ENCODE results near the gene LRRC17. TPM values are rescaled to one million over a fixed set of nuclear protein-coding genes. Genes with fewer than 3 reads are reported as not detected.

The LRRC17 gene
- total and polyA plus RNA-seq, 2 experiments from 2014 or later = 0.18 to 1.5 TPM

GRCh38 chr7:102994567-102994966 lies 81.8 kb downstream of the LRRC17 start:
- Histone ChIP-seq H3K4me2 (ENCODE audit: unreplicated experiment) (no peak overlapping the region), H3K27me3 (replicated peaks; ENCODE audit: insufficient read depth) (no peaks in the 10 kb centered on the region), H3K9ac (no peak overlapping the region), H3F3A (ENCODE audit: insufficient read depth) (peaks cover 32% of the 10 kb centered on the region), H3K9me2 (ENCODE audit: insufficient read depth) (no peaks in the 10 kb centered on the region), H3K27ac (no peak overlapping the region), H3K4me3 (no peak overlapping the region), H3K4me1 (ENCODE audit: insufficient read depth) (peaks cover 40% of the 10 kb centered on the region), H3K9me3 (ENCODE audit: low read depth) (no peaks in the 10 kb centered on the region), H2AFZ (no peak overlapping the region), H4K20me1 (ENCODE audit: insufficient read depth) (no peaks in the 10 kb centered on the region), H3K79me2 (ENCODE audit: insufficient read depth) (no peaks in the 10 kb centered on the region), H3K36me3 (ENCODE audit: low read depth) (no peaks in the 10 kb centered on the region)
- in situ Hi-C loops (cut with MboI) = no loop called here
- 82 to 88% methylated on average over 3 of the region's 3 CpGs for WGBS, 2 experiments (ENCODE audit: low coverage in 1 of 2, low lambda C conversion rate in 2 of 2, missing lambda C conversion rate in 2 of 2)
- no peak for TF ChIP-seq EZH2 (IDR thresholded peaks at IDR 0.05; ENCODE audit: insufficient read depth, poor library complexity, severe bottlenecking)
- TF ChIP-seq EZH2phosphoT487 (IDR thresholded peaks at IDR 0.05; ENCODE audit: insufficient read depth, low read depth) = no peak
- no peak for DNase-seq

Other genes with a start within 250 kb of the LRRC17 start
- 0.43 and 0.51 TPM in 2 replicates for gene POLR2J2, start 241.3 kb upstream of the LRRC17 start, total RNA-seq (2014; rRNA removed; shearing (Covaris generic))
- gene POLR2J2, start 241.3 kb upstream of the LRRC17 start, polyA plus RNA-seq (2016; fragmentation: Nextera tagmentation; extraction: Ambion mirVana) = 1.1 and 2.0 TPM in 2 replicates
- 2.9 and 10.7 TPM in 2 replicates for gene FAM185A, start 164.0 kb upstream of the LRRC17 start, total RNA-seq (2014; rRNA removed; shearing (Covaris generic))
- 3.7 and 5.0 TPM in 2 replicates for gene FAM185A, start 164.0 kb upstream of the LRRC17 start, polyA plus RNA-seq (2016; fragmentation: Nextera tagmentation; extraction: Ambion mirVana)
- under 0.01 and 0.43 TPM in 2 replicates for gene FBXL13, start 161.8 kb downstream of the LRRC17 start, total RNA-seq (2014; rRNA removed; shearing (Covaris generic))
- gene FBXL13, start 161.8 kb downstream of the LRRC17 start, polyA plus RNA-seq (2016; fragmentation: Nextera tagmentation; extraction: Ambion mirVana) = 0.24 and 0.37 TPM in 2 replicates
- 32.8 and 39.2 TPM in 2 replicates for gene ARMC10, start 162.1 kb downstream of the LRRC17 start, total RNA-seq (2014; rRNA removed; shearing (Covaris generic))
- gene ARMC10, start 162.1 kb downstream of the LRRC17 start, polyA plus RNA-seq (2016; fragmentation: Nextera tagmentation; extraction: Ambion mirVana) = 35.5 and 41.9 TPM in 2 replicates
- 4.4 and 21.1 TPM in 2 replicates for gene NAPEPLD, start 236.1 kb downstream of the LRRC17 start, total RNA-seq (2014; rRNA removed; shearing (Covaris generic))
- gene NAPEPLD, start 236.1 kb downstream of the LRRC17 start, polyA plus RNA-seq (2016; fragmentation: Nextera tagmentation; extraction: Ambion mirVana) = 9.9 and 10.8 TPM in 2 replicates

All from GM23248 (cell line).